ENCODE data around the gene HSPB7. TPM values are rescaled to one million over a fixed set of nuclear protein-coding genes. Genes with fewer than 3 reads are reported as not detected.

HSPB7 gene
- total RNA-seq, result not detected in 2 replicates

GRCh38 chr1:16017461-16018303, at the start of gene HSPB7:
Gene HSPB7 (minus strand): TSS chr1:16018043. CDS start chr1:16017963, 80 bp downstream.

GRCh38 chr1:16043521-16043920, 25.7 kb upstream of the HSPB7 start, which contains the start of gene CLCNKB:
Gene CLCNKB (plus strand): TSS chr1:16043782. CDS start chr1:16044493, 711 bp downstream.

GRCh38 chr1:16021681-16022080, 3.8 kb upstream of the HSPB7 start, which contains the start of gene CLCNKA:
Gene CLCNKA (plus strand): TSS chr1:16022036. CDS start chr1:16022620, 584 bp downstream.

GRCh38 chr1:15975805-15976680, 41.8 kb downstream of the HSPB7 start, which contains the start of gene ZBTB17:
Gene ZBTB17 (minus strand): TSS chr1:15976101. CDS start chr1:15948495, 27,606 bp downstream.

Other genes starting within 250 kb of the HSPB7 start
- gene UQCRHL, start 210.4 kb downstream of the HSPB7 start, total RNA-seq, result 0.68 and 1.9 TPM in 2 replicates
- gene SPEN, start 170.3 kb downstream of the HSPB7 start, total RNA-seq, result 25.6 and 63.0 TPM in 2 replicates
- gene ZBTB17, start 41.9 kb downstream of the HSPB7 start, total RNA-seq, result 30.1 and 38.5 TPM in 2 replicates
- gene SRARP, start 13.8 kb downstream of the HSPB7 start, total RNA-seq, result not detected in 2 replicates
- not detected in 2 replicates for gene CLCNKA, start 4.0 kb upstream of the HSPB7 start, total RNA-seq
- 0.21 TPM in 1 of 2 replicates, not detected in the other for gene CLCNKB, start 25.7 kb upstream of the HSPB7 start, total RNA-seq
- 0.34 and 1.00 TPM in 2 replicates for gene FAM131C, start 55.6 kb upstream of the HSPB7 start, total RNA-seq
- gene EPHA2, start 138.0 kb upstream of the HSPB7 start, total RNA-seq, result 184 and 193 TPM in 2 replicates
- 5.1 and 11.0 TPM in 2 replicates for gene ARHGEF19, start 194.6 kb upstream of the HSPB7 start, total RNA-seq
- gene CPLANE2, start 219.1 kb upstream of the HSPB7 start, total RNA-seq, result 11.4 and 13.3 TPM in 2 replicates